Measurements from ENCODE around the gene GALNTL6. TPM values are rescaled to one million over a fixed set of nuclear protein-coding genes. Genes with fewer than 3 reads are reported as not detected.

The GALNTL6 gene
- total and polyA plus RNA-seq, 2 experiments from 2014 or later, result 0.38 to 0.40 TPM

DNA sequence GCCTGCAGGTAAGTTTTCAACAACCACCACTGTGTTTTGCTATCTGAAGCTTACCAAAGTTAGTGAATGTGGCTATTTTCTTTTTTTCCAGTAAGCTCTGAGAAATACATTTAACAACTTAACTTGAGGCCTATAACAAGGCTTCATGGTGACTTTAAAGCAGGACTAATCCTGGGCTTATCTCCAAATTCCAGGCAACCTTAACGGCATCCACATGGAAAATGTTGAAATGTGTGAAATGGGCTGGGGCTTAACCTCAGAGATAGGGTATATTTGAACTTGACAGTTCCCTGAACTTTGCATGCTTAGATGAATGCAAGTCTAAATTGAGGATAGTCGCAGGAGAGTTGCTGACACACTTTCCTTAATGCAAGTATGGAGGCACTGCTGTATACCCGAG is 539.2 kb downstream of the GALNTL6 start:
- Histone ChIP-seq H3K9me2 (ENCODE audit: insufficient read depth) (no peaks in the 10 kb centered on the region), H2AFZ (peak overlapping the region; percentile 67; the same call in 1 of the 2 replicates), H3K27me3 (ENCODE audit: insufficient read depth) (no peaks in the 10 kb centered on the region), H3K4me2 (no peak overlapping the region), H3K4me3 (no peak overlapping the region), H3K36me3 (ENCODE audit: insufficient read depth) (no peaks in the 10 kb centered on the region), H3K4me1 (ENCODE audit: insufficient read depth) (0 out of 2 replicates have a peak, but pooled peaks cover 6% of the 10 kb centered on the region), H3F3A (replicated peaks; ENCODE audit: low read depth) (no peaks in the 10 kb centered on the region), H3K27ac (ENCODE audit: low read depth) (no peak overlapping the region), H3K79me2 (replicated peaks; ENCODE audit: insufficient read depth) (no peaks in the 10 kb centered on the region), H4K20me1 (replicated peaks; ENCODE audit: insufficient read depth) (no peaks in the 10 kb centered on the region)
- Mint-ChIP-seq H3K4me3 (no peak overlapping the region), H3K9me3 (no peaks in the 10 kb centered on the region), H3K27me3 (ENCODE audit: insufficient read depth, low read depth, poor library complexity) (no peaks in the 10 kb centered on the region), H3K4me1 (peaks cover 6% of the 10 kb centered on the region; the same call in 2 of the 3 replicates), H3K36me3 (ENCODE audit: low read depth) (no peaks in the 10 kb centered on the region), H3K27ac (no peak overlapping the region)
- ATAC-seq (no peak), DNase-seq (ENCODE audit: low spot score) (no peak)
- TF ChIP-seq NANOG (IDR thresholded peaks at IDR 0.05; ENCODE audit: borderline replicate concordance), result no peak
- TF ChIP-seq ZNF114 (CRISPR knock-in tag; IDR thresholded peaks at IDR 0.05), result no peak

DNA sequence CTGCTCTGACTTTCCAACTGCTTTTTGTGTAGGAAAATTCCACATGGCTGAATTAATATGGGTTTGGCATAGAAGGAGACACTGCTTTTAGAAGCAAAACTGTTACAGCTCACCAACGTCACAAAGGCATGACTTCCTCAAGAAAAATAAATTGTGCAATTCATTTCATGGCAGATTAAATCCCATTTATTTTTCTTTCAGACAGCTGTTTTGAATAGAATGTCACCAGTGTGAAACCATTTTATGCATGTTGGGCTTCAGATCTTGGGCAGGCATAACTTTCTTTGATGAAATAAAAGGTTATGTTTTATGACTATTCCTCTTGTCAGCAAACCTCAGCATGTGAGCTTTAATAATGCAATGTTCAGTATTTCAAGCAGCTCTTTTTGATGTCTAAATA is 542.8 kb downstream of the GALNTL6 start:
- H3K36me3 ChIP-seq (ENCODE audit: insufficient read depth), result no peaks in the 10 kb centered on the region
- no peaks in the 10 kb centered on the region for H3K9me2 ChIP-seq (ENCODE audit: insufficient read depth)
- DNase-seq (ENCODE audit: low spot score) (no peak), ATAC-seq (no peak)
- TF ChIP-seq, protein P1, sequence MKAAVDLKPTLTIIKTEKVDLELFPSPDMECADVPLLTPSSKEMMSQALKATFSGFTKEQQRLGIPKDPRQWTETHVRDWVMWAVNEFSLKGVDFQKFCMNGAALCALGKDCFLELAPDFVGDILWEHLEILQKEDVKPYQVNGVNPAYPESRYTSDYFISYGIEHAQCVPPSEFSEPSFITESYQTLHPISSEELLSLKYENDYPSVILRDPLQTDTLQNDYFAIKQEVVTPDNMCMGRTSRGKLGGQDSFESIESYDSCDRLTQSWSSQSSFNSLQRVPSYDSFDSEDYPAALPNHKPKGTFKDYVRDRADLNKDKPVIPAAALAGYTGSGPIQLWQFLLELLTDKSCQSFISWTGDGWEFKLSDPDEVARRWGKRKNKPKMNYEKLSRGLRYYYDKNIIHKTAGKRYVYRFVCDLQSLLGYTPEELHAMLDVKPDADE (IDR thresholded peaks at IDR 0.05), result no peak
- TF ChIP-seq EZH2phosphoT487 (IDR thresholded peaks at IDR 0.05; ENCODE audit: unreplicated experiment) (no peak), STAT1 (IDR thresholded peaks at IDR 0.05; ENCODE audit: unreplicated experiment) (no peak)
- Mint-ChIP-seq H3K4me3 (no peak overlapping the region), H3K27ac (no peak overlapping the region), H3K4me1 (no peaks in the 10 kb centered on the region; the same call in 2 of the 3 replicates), H3K36me3 (ENCODE audit: low read depth) (no peaks in the 10 kb centered on the region), H3K9me3 (no peaks in the 10 kb centered on the region), H3K27me3 (ENCODE audit: insufficient read depth, low read depth, poor library complexity) (no peaks in the 10 kb centered on the region)
- H3K79me2 ChIP-seq (replicated peaks; ENCODE audit: insufficient read depth), result no peaks in the 10 kb centered on the region
- no peak overlapping the region for H3K27ac ChIP-seq (ENCODE audit: low read depth)
- H4K20me1 ChIP-seq (replicated peaks; ENCODE audit: insufficient read depth), result no peaks in the 10 kb centered on the region
- no peak overlapping the region for H2AFZ ChIP-seq
- no peaks in the 10 kb centered on the region for H3K27me3 ChIP-seq (ENCODE audit: insufficient read depth)
- no peaks in the 10 kb centered on the region for H3K4me1 ChIP-seq (ENCODE audit: insufficient read depth)
- H3K4me2 ChIP-seq, result no peak overlapping the region
- H3K4me3 ChIP-seq, result no peak overlapping the region
- H3F3A ChIP-seq (replicated peaks; ENCODE audit: low read depth), result no peaks in the 10 kb centered on the region

DNA sequence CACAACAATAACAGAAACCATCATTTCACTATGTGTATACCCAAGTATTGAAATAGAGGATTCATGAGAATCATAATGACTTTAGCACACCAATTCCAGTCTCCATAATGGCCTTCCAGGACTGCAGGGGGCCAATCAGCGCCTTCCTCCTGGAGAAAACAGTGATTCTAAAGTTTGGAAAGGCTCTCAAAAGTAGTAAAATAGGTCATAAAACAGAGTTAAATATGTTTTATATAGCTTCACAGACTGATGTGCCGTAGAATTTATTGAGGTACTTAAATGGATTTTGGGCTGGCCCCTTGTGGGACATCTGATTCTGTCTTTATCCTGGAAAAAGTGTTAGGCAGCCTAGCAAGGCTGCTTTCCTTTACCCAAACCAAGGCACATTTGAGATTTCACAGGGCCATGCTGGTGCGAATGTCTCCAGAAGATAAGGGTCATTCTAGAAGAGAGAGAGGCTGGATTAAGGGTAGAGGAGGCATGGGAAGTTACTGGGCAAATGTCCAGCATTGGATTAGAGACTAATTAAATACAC is 543.9 kb downstream of the GALNTL6 start:
- H3K79me2 ChIP-seq (replicated peaks; ENCODE audit: insufficient read depth), result no peaks in the 10 kb centered on the region
- no peak overlapping the region for H3K4me2 ChIP-seq
- Mint-ChIP-seq H3K4me3 (no peak overlapping the region), H3K27ac (no peak overlapping the region), H3K4me1 (no peaks in the 10 kb centered on the region; the same call in 2 of the 3 replicates), H3K36me3 (ENCODE audit: low read depth) (no peaks in the 10 kb centered on the region), H3K9me3 (no peaks in the 10 kb centered on the region), H3K27me3 (ENCODE audit: insufficient read depth, low read depth, poor library complexity) (no peaks in the 10 kb centered on the region)
- no peaks in the 10 kb centered on the region for H3K36me3 ChIP-seq (ENCODE audit: insufficient read depth)
- no peaks in the 10 kb centered on the region for H3F3A ChIP-seq (replicated peaks; ENCODE audit: low read depth)
- ATAC-seq, result no peak
- no peaks in the 10 kb centered on the region for H4K20me1 ChIP-seq (replicated peaks; ENCODE audit: insufficient read depth)
- H3K27ac ChIP-seq (ENCODE audit: low read depth), result no peak overlapping the region
- no peak overlapping the region for H3K4me3 ChIP-seq
- H3K4me1 ChIP-seq (ENCODE audit: insufficient read depth), result no peaks in the 10 kb centered on the region
- H3K27me3 ChIP-seq (ENCODE audit: insufficient read depth), result no peaks in the 10 kb centered on the region
- H3K9me2 ChIP-seq (ENCODE audit: insufficient read depth), result no peaks in the 10 kb centered on the region
- DNase-seq (ENCODE audit: low spot score), result no peak
- 0 out of 2 replicates have a peak overlapping the region, but pooled peaks have one; percentile 9 for H2AFZ ChIP-seq
- TF ChIP-seq, protein P1 (IDR thresholded peaks at IDR 0.05), result no peak
- no peak for TF ChIP-seq EZH2 (IDR thresholded peaks at IDR 0.05; ENCODE audit: low read depth, unreplicated experiment)
- no peak for TF ChIP-seq CREB1 (CRISPR knock-in tag; IDR thresholded peaks at IDR 0.05; ENCODE audit: low read depth)
- no peak for TF ChIP-seq POLR2AphosphoS5 (IDR thresholded peaks at IDR 0.05; ENCODE audit: low read depth)
- no peak for TF ChIP-seq ZNF331 (CRISPR knock-in tag; IDR thresholded peaks at IDR 0.05; ENCODE audit: low read depth)
- TF ChIP-seq, protein P2, sequence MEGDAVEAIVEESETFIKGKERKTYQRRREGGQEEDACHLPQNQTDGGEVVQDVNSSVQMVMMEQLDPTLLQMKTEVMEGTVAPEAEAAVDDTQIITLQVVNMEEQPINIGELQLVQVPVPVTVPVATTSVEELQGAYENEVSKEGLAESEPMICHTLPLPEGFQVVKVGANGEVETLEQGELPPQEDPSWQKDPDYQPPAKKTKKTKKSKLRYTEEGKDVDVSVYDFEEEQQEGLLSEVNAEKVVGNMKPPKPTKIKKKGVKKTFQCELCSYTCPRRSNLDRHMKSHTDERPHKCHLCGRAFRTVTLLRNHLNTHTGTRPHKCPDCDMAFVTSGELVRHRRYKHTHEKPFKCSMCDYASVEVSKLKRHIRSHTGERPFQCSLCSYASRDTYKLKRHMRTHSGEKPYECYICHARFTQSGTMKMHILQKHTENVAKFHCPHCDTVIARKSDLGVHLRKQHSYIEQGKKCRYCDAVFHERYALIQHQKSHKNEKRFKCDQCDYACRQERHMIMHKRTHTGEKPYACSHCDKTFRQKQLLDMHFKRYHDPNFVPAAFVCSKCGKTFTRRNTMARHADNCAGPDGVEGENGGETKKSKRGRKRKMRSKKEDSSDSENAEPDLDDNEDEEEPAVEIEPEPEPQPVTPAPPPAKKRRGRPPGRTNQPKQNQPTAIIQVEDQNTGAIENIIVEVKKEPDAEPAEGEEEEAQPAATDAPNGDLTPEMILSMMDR (conservative IDR thresholded peaks at IDR 0.05; ENCODE audit: low read depth in 2 of 2), result no peak
